A549 (cell line): Measurements from ENCODE around the gene GCLC. TPM values are rescaled to one million over a fixed set of nuclear protein-coding genes. Genes with fewer than 3 reads are reported as not detected.
"Not testable (repeated sequence)": the region's sequence is repeated elsewhere in the genome, so short reads cannot be mapped to it uniquely, and the experiment has no call there.

ENCODE experiments used
- ATAC-seq, 2 experiments: fragments of 200-7000 bp in 1 of 2; fragments of >200 bp in 1 of 2; cut with Nextera tagmentation in 1 of 2; cut with Tn5 transposase in 1 of 2; 3 replicates each; pipeline versions ENCODE4 v1.8.0 to v1.9.1; 2018 to 2020; ENCODE audit warnings: mild to moderate bottlenecking in 1 of 2, moderate library complexity in 1 of 2
- CTCF ChIA-PET: fragments of 300-600 bp; sonication (Branson Sonifier 250); formaldehyde crosslinking; extraction: SDS; loops from one replicate; lab custom pipeline; 2021; ENCODE audit warnings: antibody characterized with exemption, inconsistent platforms; lab: Yijun Ruan, JAX
- POLR2A ChIA-PET: fragments of 350-600 bp; formaldehyde crosslinking; extraction: SDS; loops from one replicate; lab custom pipeline; 2021; ENCODE audit warnings: antibody characterized with exemption, inconsistent platforms; lab: Yijun Ruan, JAX
- DNase-seq, 2 experiments: peaks; one replicate each; pipeline versions ENCODE4 v3.0.0 to v3.0.0-alpha.2; 2011 to 2016; ENCODE audit warnings: low read depth in 1 of 2, low spot score in 1 of 2
- FAIRE-seq: peaks from 2 replicates; lab custom pipeline; 2011; peaks lifted over from hg19 to GRCh38; lab: Jason Lieb, UNC
- H3K27ac ChIP-seq, 2 experiments: fragments of >200 bp; sonication (Bioruptor Twin); formaldehyde crosslinking; 3 replicates each; pipeline ENCODE4 v1.5.1; 2016 to 2017
- H3K4me1 ChIP-seq: fragments of >200 bp; sonication (Bioruptor Twin); formaldehyde crosslinking; 3 replicates; pipeline ENCODE4 v1.6.1; 2016
- H3K4me2 ChIP-seq: fragments of >200 bp; sonication (Bioruptor Twin); formaldehyde crosslinking; 3 replicates; pipeline ENCODE4 v1.6.1; 2016
- H3K4me3 ChIP-seq: fragments of >200 bp; sonication (Bioruptor Twin); formaldehyde crosslinking; 3 replicates; pipeline ENCODE4 v1.5.1; 2016
- H3K9me3 ChIP-seq: fragments of >200 bp; sonication (Bioruptor Twin); formaldehyde crosslinking; 3 replicates; pipeline ENCODE4 v1.6.1; 2016
- BCL3 ChIP-seq: fragments of >200 bp; sonication (Bioruptor Twin); formaldehyde crosslinking; IDR thresholded peaks from 3 replicates; pipeline ENCODE4 v1.6.1; 2016
- CBX8 ChIP-seq: fragments of 200-600 bp; sonication (generic); IDR thresholded peaks from 2 replicates; pipeline ENCODE4 v1.6.1; 2016
- CHD2 ChIP-seq: fragments of 150-350 bp; IDR thresholded peaks from 2 replicates; pipeline ENCODE4 v1.6.1; 2014; ENCODE audit warnings: low read length; ENCODE audit not compliant: partially characterized antibody
- CTCF ChIP-seq: fragments of >200 bp; sonication (Bioruptor Twin); formaldehyde crosslinking; IDR thresholded peaks from 3 replicates; pipeline ENCODE4 v1.5.1; 2016
- EHMT2 ChIP-seq: fragments of 200-600 bp; sonication (generic); IDR thresholded peaks from 2 replicates; pipeline ENCODE4 v1.6.1; 2016; ENCODE audit warnings: antibody characterized with exemption, low read depth, mild to moderate bottlenecking, moderate library complexity
- FOSL2 ChIP-seq, 2 experiments: fragments of 450-650 bp in 1 of 2; fragments of >200 bp in 1 of 2; sonication (Bioruptor Twin) in 1 of 2; formaldehyde crosslinking; IDR thresholded peaks; 2 replicates each; pipeline versions ENCODE4 v1.5.0 to v1.6.1; 2016 to 2020; ENCODE audit warnings: mild to moderate bottlenecking in 1 of 2, moderate library complexity in 1 of 2
- HDAC2 ChIP-seq: fragments of 200-600 bp; sonication (generic); IDR thresholded peaks from 2 replicates; pipeline ENCODE4 v1.6.1; 2016
- HMGXB4 ChIP-seq: fragments of 250-450 bp; sonication (Bioruptor Pico); IDR thresholded peaks from 2 replicates; pipeline ENCODE4 v1.5.0; 2021; ENCODE audit warnings: mild to moderate bottlenecking, moderate library complexity, borderline replicate concordance
- HOXA7 ChIP-seq: fragments of 250-450 bp; sonication (Bioruptor Pico); IDR thresholded peaks from 2 replicates; pipeline ENCODE4 v1.5.0; 2020; ENCODE audit warnings: mild to moderate bottlenecking, moderate library complexity
- MAX ChIP-seq: IDR thresholded peaks from 2 replicates; pipeline ENCODE4 v1.6.1; 2012
- MAZ ChIP-seq: fragments of 150-350 bp; IDR thresholded peaks from 2 replicates; pipeline ENCODE4 v1.6.1; 2014; ENCODE audit warnings: antibody characterized with exemption, low read depth, low read length, borderline replicate concordance
- PBX3 ChIP-seq: IDR thresholded peaks from 2 replicates; pipeline ENCODE4 v1.6.1; 2012
- POLR2A ChIP-seq: IDR thresholded peaks from 2 replicates; pipeline ENCODE4 v1.6.1; 2012; ENCODE audit warnings: mild to moderate bottlenecking, low read length
- POLR2AphosphoS2 ChIP-seq: conservative IDR thresholded peaks from 2 replicates; pipeline ENCODE4 v1.6.1; 2012; ENCODE audit warnings: low read length, improper control_type of control experiment, inconsistent platforms
- RCOR1 ChIP-seq: fragments of 150-350 bp; IDR thresholded peaks from 2 replicates; pipeline ENCODE4 v1.6.1; 2014; ENCODE audit warnings: antibody characterized with exemption, low read length, low read depth
- REST ChIP-seq: fragments of 200-600 bp; sonication (generic); IDR thresholded peaks from 2 replicates; pipeline ENCODE4 v1.6.1; 2016; ENCODE audit warnings: antibody characterized with exemption, mild to moderate bottlenecking, moderate library complexity
- RFX5 ChIP-seq: fragments of 450-650 bp; IDR thresholded peaks from 2 replicates; pipeline ENCODE4 v1.7.1; 2014; ENCODE audit warnings: antibody characterized with exemption, mild to moderate bottlenecking, moderate library complexity
- TFCP2L1 ChIP-seq: fragments of 250-450 bp; sonication (Bioruptor Pico); IDR thresholded peaks from 2 replicates; pipeline ENCODE4 v1.5.0; 2021; ENCODE audit warnings: mild to moderate bottlenecking
- TP53 ChIP-seq: fragments of 250-450 bp; sonication (Bioruptor Pico); IDR thresholded peaks from 2 replicates; pipeline ENCODE4 v1.5.0; 2021; ENCODE audit warnings: mild to moderate bottlenecking, moderate library complexity
- ZFP36 ChIP-seq: fragments of 450-650 bp; IDR thresholded peaks from 2 replicates; pipeline ENCODE4 v1.6.1; 2014; ENCODE audit warnings: borderline replicate concordance; ENCODE audit not compliant: partially characterized antibody
- ZNF302 ChIP-seq: fragments of 250-450 bp; sonication (Bioruptor Pico); IDR thresholded peaks from 2 replicates; pipeline ENCODE4 v1.9.0; 2021; ENCODE audit warnings: inconsistent platforms, mild to moderate bottlenecking, moderate library complexity
- WGBS: methylation state at CpG from one replicate; pipeline ENCODE4 v1.1.6; 2017; ENCODE audit errors: missing lambda C conversion rate; 5-methylcytosine and 5-hydroxymethylcytosine counted together
- polyA plus RNA-seq, 4 experiments: library from polyadenylated mRNA; depleted of rRNA in 3 of 4; stranded (reverse); fragments of >200 nt; fragmentation: RNase III in 1 of 4; extraction: RNeasy Plus Mini Kit Qiagen cat#74134 plus additional on column Dnase treatment in 1 of 4; gene quantifications; 2 replicates in 3 of 4; 3 replicates in 1 of 4; pipeline ENCODE4 v1.2.3, GENCODE V29; 2011 to 2017

The GCLC gene
- polyA plus RNA-seq, 2 of the 4 experiments (the other 2 are of a cell fraction) = 116 to 180 TPM

GRCh38 chr6:53483423-53484353 is 61.2 kb downstream of the GCLC start (continued):
- TF ChIP-seq HMGXB4 = no peak
- TF ChIP-seq CTCF = no peak
- TF ChIP-seq HOXA7 (CRISPR knock-in tag) = no peak
- TF ChIP-seq ZNF302 (CRISPR knock-in tag) = no peak
- TF ChIP-seq EHMT2 = no peak

GRCh38 chr6:53481323-53481722 is 63.6 kb downstream of the GCLC start:
- FAIRE-seq = no peak

GRCh38 chr6:53480774-53481173 is 64.1 kb downstream of the GCLC start:
- POLR2A ChIA-PET, ATAC-seq, FAIRE-seq, DNase-seq, H3K27ac ChIP-seq, H3K4me3 ChIP-seq, H3K4me2 ChIP-seq, H3K9me3 ChIP-seq, CTCF ChIA-PET, H3K4me1 ChIP-seq: not testable (repeated sequence)
- 64% methylated on average over 4 of the region's 4 CpGs for WGBS

More at GRCh38 chr6:53481323-53481722, 63.6 kb downstream of the GCLC start:
- Histone ChIP-seq H3K4me2 (no peak overlapping the region), H3K27ac (no peak overlapping the region), H3K4me1 (no peaks in the 10 kb centered on the region), H3K4me3 (no peak overlapping the region), H3K9me3 (no peaks in the 10 kb centered on the region)
- TF ChIP-seq TP53 = no peak
- TF ChIP-seq MAZ = no peak
- TF ChIP-seq TFCP2L1 (CRISPR knock-in tag) = no peak
- TF ChIP-seq POLR2A = no peak
- no peak for TF ChIP-seq PBX3
- no peak for TF ChIP-seq CBX8
- TF ChIP-seq REST = no peak
- TF ChIP-seq POLR2AphosphoS2 = no peak
- TF ChIP-seq FOSL2 (IDR thresholded peaks at IDR 0.05) = no peak
- TF ChIP-seq FOSL2 (CRISPR knock-in tag; IDR thresholded peaks at IDR 0.05) = no peak
- TF ChIP-seq BCL3 = no peak
- TF ChIP-seq MAX = no peak
- TF ChIP-seq RCOR1 = no peak
- TF ChIP-seq HDAC2 = no peak
- TF ChIP-seq CHD2 = no peak
- no peak for TF ChIP-seq RFX5
- no peak for TF ChIP-seq ZFP36
- ATAC-seq = no peak
- 53% methylated on average over 2 of the region's 2 CpGs for WGBS
- POLR2A ChIA-PET = no interaction called here
- CTCF ChIA-PET = no interaction called here
- no peak for DNase-seq
